ENCODE results near the gene PILRB.

DNA sequence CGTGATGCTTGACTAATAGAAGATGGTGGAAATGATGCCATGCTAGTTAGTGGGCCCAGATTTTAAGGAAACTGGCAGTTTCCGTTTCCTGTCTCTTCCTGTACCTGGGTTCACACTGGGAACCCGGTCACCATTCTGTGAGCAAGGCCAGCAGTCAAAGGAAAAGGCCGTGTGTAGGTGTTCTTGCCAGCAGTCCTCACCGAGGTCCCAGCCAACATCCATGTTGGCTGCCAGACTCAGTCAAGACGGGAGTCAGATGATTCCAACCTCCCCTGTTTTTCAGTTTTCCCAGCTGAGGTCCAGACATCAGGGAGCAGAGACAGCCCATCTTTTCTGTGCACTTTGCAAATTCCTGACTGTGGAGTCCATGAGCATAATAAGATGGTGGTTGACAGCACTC is 15.2 kb upstream of the PILRB start:
- TF ChIP-seq EZH2 (IDR thresholded peaks at IDR 0.05; ENCODE audit: insufficient read depth, poor library complexity, severe bottlenecking), result no peak
- no peak for TF ChIP-seq EZH2phosphoT487 (IDR thresholded peaks at IDR 0.05; ENCODE audit: insufficient read depth, low read depth)
